Measurements from ENCODE around the gene TMEFF2.

GRCh38 chr2:192230889-192231453, 36.2 kb upstream of the TMEFF2 start:
- TF ChIP-seq CTCF (IDR thresholded peaks at IDR 0.05) (no peak), POLR2A (IDR thresholded peaks at IDR 0.05) (no peak)
